GM18858 (cell line): ENCODE results near the gene PGK2.

Experiments
- ATAC-seq: cut with Tn5 transposase; IDR thresholded peaks from one replicate; pipeline ENCODE4 v1.9.1; 2021; ENCODE audit not compliant: unreplicated experiment

Gene PGK2

DNA sequence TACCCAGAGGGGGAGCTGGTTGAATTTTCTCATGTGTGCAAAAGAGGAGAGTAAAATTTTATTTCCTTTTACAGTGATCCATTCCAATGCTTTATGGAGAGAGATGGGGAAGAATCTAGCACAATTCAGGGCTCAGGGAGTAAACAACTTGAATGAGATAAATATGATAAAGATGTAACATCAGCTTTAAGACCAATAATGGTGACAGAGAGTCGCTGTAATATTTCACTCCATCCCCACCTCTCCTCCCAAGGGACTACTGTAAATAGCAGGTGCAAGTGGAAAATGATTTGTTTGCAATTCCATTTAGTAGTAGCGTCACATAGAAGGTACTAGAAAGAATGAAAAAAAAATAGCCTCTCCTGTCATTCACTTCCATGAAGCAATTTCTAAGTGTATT is 47.7 kb downstream of the PGK2 start:
- no peak for ATAC-seq

GRCh38 chr6:49736017-49736508 is 51.0 kb downstream of the PGK2 start:
- ATAC-seq: no peak
